ENCODE data around the gene BTBD6. TPM values are rescaled to one million over a fixed set of nuclear protein-coding genes. Genes with fewer than 3 reads are reported as not detected.
A peak's percentile ranks its signal among the peaks of the same experiment; 100 is the strongest.
"Not testable (repeated sequence)": the region's sequence is repeated elsewhere in the genome, so short reads cannot be mapped to it uniquely, and the experiment has no call there.

The BTBD6 gene
- total and polyA plus RNA-seq, 9 donors = 16.6 to 40.1 (median 34.4) TPM

DNA sequence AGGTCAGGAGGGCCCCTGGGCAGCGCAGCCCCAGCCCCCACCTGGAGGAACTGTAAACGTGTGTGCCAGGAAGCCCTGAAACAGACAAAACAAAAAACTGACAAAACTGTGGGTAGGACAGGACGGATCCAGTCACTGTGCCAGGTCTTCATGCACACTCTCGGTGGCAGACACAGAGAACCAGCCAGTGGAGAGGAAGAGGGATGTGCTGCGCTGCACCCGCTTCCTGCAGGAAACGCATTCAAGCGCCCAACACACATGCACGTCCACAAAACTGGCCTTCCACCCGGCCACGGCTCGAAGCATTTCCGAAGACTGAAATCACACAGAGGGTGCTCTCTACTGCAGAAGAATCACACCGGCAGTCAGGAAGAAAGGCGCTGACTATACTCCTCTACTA, 35.6 kb downstream of the BTBD6 start:
- peaks cover 2% of the 10 kb centered on the region for H3K4me1 ChIP-seq (ENCODE audit: insufficient read depth)
- intact Hi-C loops (cut with DNase I) = loop anchor here in 2 of 4 donors (5.0 to 10.0 kb wide), 2 partner anchors 79 to 82 kb away; no protein-coding TSS in a partner anchor
- no peak for DNase-seq
- H3K9me3 ChIP-seq = no peaks in the 10 kb centered on the region
- TF ChIP-seq EP300 (IDR thresholded peaks at IDR 0.05) (no peak), POLR2A (IDR thresholded peaks at IDR 0.05) (no peak)
- TF ChIP-seq, protein P1, sequence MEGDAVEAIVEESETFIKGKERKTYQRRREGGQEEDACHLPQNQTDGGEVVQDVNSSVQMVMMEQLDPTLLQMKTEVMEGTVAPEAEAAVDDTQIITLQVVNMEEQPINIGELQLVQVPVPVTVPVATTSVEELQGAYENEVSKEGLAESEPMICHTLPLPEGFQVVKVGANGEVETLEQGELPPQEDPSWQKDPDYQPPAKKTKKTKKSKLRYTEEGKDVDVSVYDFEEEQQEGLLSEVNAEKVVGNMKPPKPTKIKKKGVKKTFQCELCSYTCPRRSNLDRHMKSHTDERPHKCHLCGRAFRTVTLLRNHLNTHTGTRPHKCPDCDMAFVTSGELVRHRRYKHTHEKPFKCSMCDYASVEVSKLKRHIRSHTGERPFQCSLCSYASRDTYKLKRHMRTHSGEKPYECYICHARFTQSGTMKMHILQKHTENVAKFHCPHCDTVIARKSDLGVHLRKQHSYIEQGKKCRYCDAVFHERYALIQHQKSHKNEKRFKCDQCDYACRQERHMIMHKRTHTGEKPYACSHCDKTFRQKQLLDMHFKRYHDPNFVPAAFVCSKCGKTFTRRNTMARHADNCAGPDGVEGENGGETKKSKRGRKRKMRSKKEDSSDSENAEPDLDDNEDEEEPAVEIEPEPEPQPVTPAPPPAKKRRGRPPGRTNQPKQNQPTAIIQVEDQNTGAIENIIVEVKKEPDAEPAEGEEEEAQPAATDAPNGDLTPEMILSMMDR (IDR thresholded peaks at IDR 0.05) = no peak
- no peaks in the 10 kb centered on the region for H3K36me3 ChIP-seq
- WGBS, 3 donors = 79 to 84% (median 83%) methylated on average over 15 of the region's 15 CpGs
- H3K27ac ChIP-seq = no peak overlapping the region
- no peak overlapping the region for H3K4me3 ChIP-seq
- no peaks in the 10 kb centered on the region for H3K27me3 ChIP-seq

- Histone ChIP-seq H3K9me3 (no peaks in the 10 kb centered on the region), H3K4me3 (no peak overlapping the region), H3K27me3 (no peaks in the 10 kb centered on the region), H3K27ac (no peak overlapping the region), H3K36me3 (no peaks in the 10 kb centered on the region), H3K4me1 (ENCODE audit: insufficient read depth) (peaks cover 2% of the 10 kb centered on the region)
- intact Hi-C loops (cut with DNase I) = loop anchor here in 1 of 4 donors (10.0 kb wide), 1 partner anchor 80 kb away; no protein-coding TSS in a partner anchor
- 88 to 89% (median 88%) methylated on average over 8 of the region's 8 CpGs for WGBS, 3 donors
- TF ChIP-seq EP300 (IDR thresholded peaks at IDR 0.05) (no peak), POLR2A (IDR thresholded peaks at IDR 0.05) (no peak)
- TF ChIP-seq, protein P1 (IDR thresholded peaks at IDR 0.05) = no peak
- no peak for DNase-seq
Measured at GRCh38 chr14:105285174-105285573, 36.8 kb downstream of the BTBD6 start.

- Histone ChIP-seq H3K4me3 (no peak overlapping the region), H3K36me3 (no peaks in the 10 kb centered on the region), H3K27ac (no peak overlapping the region), H3K9me3 (no peaks in the 10 kb centered on the region), H3K4me1 (ENCODE audit: insufficient read depth) (peaks cover 2% of the 10 kb centered on the region), H3K27me3 (no peaks in the 10 kb centered on the region)
- intact Hi-C loops (cut with DNase I) = loop anchor here in 1 of 4 donors (10.0 kb wide), 1 partner anchor 82 kb away; no protein-coding TSS in a partner anchor
- TF ChIP-seq POLR2A (IDR thresholded peaks at IDR 0.05) = no peak
- TF ChIP-seq EP300 (IDR thresholded peaks at IDR 0.05) = no peak
- TF ChIP-seq, protein P1 (IDR thresholded peaks at IDR 0.05) = no peak
- DNase-seq = peak in 1 of 5 donors; percentile 13
- 92 to 95% (median 93%) methylated on average over 9 of the region's 9 CpGs for WGBS, 3 donors
Measured at GRCh38 chr14:105286759-105287144, 38.4 kb downstream of the BTBD6 start.

DNA sequence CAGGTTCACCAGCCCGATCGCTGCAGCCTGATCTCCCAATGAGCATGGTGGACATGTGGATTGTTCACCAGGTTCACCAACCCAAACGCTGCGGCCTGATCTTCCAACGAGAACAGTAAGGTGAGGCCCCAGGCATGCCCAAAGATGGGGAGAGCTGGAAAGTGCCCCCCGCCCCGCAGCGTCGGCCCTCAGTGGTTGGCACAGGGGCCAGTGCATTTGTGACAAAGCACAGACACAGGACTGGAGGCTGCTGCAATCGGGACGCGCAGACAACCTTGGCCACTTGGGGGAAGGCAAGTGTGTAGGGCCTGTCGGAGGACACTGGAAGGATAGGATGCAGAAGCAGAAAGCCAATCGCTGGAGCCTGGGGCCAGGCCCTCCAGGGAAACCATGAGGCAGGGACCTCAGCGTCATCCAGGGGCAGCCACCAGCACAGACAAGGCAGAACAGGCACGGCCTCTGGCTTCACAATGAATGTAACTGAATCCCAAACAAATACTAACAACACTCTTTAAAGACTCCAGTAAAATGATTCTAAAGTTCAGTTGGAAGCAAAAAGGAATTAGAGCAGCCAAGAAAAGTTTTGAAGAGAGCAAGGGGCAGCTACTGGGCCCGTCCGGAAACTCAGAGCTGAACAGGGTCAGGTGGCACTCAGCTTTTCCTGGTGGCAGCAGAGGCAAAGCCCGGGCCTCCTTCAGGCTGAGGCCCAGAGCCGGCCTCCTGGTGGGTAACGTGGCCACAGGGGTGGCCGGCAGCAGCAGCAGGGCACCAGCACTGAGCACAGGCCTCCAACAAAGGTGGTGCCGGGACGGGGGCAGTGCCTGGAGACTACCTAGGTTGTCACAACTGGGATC, 39.1 kb downstream of the BTBD6 start:
- intact Hi-C loops (cut with DNase I) = loop anchor here in 1 of 4 donors (10.0 kb wide), 1 partner anchor 83 kb away; no protein-coding TSS in a partner anchor
- no peaks in the 10 kb centered on the region for H3K36me3 ChIP-seq

DNA sequence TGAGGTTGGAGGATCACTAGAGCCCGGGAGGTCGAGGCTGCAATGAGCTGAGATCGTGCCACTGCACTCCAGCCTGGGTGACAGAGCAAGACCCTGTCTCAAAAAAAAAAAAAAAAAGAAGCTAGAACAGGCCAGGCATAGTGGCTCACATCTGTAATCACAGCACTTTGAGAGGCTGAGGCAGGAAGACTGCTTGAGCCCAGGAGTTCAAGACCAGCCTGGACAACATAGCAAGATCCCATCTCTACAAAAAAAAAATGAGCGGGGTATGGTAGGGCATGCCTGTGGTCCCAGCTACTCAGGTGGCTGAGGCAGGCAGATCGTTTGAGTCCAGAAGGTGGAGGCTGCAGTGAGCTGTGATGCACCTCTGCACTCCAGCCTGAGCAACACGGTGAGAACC, 40.6 kb downstream of the BTBD6 start:
- not testable (repeated sequence) for H3K4me1 ChIP-seq (ENCODE audit: insufficient read depth)

More for the DNA sequence above, 39.1 kb downstream of the BTBD6 start:
- TF ChIP-seq POLR2A (IDR thresholded peaks at IDR 0.05) = no peak
- TF ChIP-seq, protein P1 (IDR thresholded peaks at IDR 0.05) = no peak
- no peak for TF ChIP-seq EP300 (IDR thresholded peaks at IDR 0.05)
- Histone ChIP-seq H3K27ac (no peak overlapping the region), H3K4me1 (ENCODE audit: insufficient read depth) (peaks cover 2% of the 10 kb centered on the region), H3K9me3 (no peaks in the 10 kb centered on the region), H3K27me3 (no peaks in the 10 kb centered on the region), H3K4me3 (no peak overlapping the region)
- WGBS, 3 donors = 84 to 87% (median 86%) methylated on average over 24 of the region's 24 CpGs
- peak in 1 of 5 donors; percentile 9 for DNase-seq

More for the DNA sequence above, 40.6 kb downstream of the BTBD6 start:
- H3K27ac ChIP-seq, H3K36me3 ChIP-seq, H3K27me3 ChIP-seq, DNase-seq, H3K9me3 ChIP-seq, H3K4me3 ChIP-seq: not testable (repeated sequence)
- 79 to 86% (median 81%) methylated on average over 6 of the region's 6 CpGs for WGBS, 3 donors
- intact Hi-C loops (cut with DNase I) = loop anchor here in 1 of 4 donors (10.0 kb wide), 1 partner anchor 84 kb away; no protein-coding TSS in a partner anchor

All from ovary (tissue), 9 donors.